NCI-H2081 treated with DMSO at 0.1 percent for 48 hours (cell line): Measurements from ENCODE around the gene VWF.

Source experiments
- DNase-seq: peaks from one replicate; lab custom pipeline; 2025; lab: John Stamatoyannopoulos, UW

Gene VWF

GRCh38 chr12:6058481-6059161 lies 65.8 kb downstream of the VWF start:
- no peak for DNase-seq

DNA sequence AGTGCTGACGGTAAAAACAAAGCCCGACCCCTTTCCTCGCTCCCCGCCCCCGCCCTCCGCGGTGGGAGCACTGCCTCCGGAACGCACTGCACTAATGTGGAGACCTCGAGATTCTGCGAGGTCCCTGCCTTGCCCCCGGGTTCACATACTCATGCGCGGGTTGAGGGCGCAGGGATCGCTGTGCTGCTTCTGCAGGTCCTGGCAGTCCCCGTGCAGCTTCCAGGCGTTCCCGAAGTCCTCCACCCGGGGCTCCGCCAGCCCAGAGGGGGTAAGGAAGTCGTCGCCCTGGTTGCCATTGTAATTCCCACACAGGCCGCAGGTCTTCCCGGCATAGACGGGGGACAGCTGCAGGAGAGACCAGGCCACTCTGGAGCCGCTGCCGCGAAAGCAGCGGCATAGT lies 66.8 kb downstream of the VWF start:
- DNase-seq, result no peak

DNA sequence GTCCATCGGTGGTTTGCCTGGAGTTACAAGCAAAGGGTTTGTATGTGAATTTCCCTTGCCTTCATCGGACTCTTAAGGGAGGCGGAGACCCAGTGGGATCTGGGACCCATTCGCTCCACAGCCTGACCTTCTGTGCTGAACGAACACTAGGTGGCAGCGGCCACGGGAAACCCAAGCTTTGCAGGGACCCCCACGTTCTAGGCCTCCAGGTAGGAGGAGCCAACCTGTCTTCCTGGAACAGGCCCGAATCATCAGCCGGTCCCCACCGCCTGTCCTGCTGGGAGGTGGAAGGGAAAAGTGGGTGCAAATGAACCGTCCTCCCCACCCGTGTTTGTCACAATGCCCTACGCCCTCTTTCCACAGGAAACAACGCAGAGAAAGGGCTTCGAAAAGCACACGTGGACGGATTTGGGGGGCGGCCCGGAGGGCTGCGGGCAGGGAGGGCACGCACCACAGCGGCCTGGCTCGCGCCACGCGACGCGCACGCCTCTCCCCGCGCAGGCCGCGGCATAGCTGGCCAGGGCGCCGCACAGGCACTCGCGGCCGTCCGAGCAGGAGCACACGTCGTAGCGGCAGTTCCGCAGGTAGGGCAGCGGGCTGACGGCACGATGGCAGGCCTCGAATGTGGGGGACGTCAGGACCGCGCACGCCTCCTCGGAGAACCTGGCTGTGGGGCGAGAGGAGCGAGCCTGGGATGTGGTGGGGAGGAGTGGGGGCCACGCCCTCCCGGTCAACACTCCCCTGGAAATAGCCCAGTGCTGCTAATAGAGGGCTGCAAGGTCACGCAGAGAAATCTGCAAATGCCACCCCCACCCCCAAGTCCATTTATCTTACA lies 67.8 kb downstream of the VWF start:
- no peak for DNase-seq

GRCh38 chr12:6053541-6053940 lies 70.9 kb downstream of the VWF start:
- DNase-seq, result no peak

DNA sequence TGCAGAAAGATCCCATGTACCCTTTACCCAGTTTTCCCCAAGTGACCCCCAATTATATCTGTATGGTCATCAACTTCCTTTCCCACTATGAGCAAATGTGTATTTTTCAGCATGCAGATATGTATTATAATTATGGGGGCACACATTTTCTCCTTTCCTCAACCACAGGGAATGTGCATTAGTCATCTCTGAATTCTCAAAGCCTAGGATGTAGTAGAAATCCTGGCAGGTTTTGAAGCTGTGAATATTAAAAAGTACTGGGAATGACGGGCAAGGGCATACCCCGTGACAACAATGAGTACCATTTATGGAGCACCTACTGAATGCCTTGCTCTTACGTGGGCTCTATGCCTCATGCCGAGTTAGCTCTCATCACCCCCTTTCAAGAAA lies 71.5 kb downstream of the VWF start:
- no peak for DNase-seq

- no peak for DNase-seq
Measured at GRCh38 chr12:6052206-6052939, 72.1 kb downstream of the VWF start.

- DNase-seq, result no peak
Measured at GRCh38 chr12:6049992-6050391, 74.5 kb downstream of the VWF start.

DNA sequence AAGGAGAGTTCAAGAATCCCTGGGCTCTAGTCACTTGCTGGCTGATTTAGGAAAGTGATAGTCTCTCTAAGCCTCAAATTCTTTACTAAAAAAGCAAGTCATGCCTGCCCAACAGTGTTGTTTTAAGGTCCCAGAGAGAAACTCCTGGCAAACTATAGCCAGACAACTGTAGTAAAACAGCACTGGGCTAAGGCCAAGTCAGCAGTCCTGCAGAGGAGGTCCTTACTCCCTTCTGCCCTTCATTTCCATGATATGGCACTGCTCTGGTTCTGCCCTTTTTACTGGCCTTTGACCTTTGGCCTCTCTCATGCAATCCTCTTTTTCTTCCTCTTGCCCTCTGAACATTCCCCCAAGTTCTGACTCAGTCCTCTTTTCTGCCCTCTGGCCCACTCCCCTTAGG lies 74.9 kb downstream of the VWF start:
- DNase-seq, result no peak

- DNase-seq, result no peak
Measured at GRCh38 chr12:6047249-6048237, 76.9 kb downstream of the VWF start.

- DNase-seq, result no peak
Measured at GRCh38 chr12:6046511-6047180, 77.8 kb downstream of the VWF start.

- DNase-seq, result no peak
Measured at GRCh38 chr12:6045438-6045837, 79.0 kb downstream of the VWF start.

GRCh38 chr12:6044082-6044481 lies 80.4 kb downstream of the VWF start:
- DNase-seq, result no peak

- DNase-seq, result no peak
Measured at GRCh38 chr12:6042446-6042845, 82.0 kb downstream of the VWF start.

GRCh38 chr12:6041891-6042290 lies 82.6 kb downstream of the VWF start:
- DNase-seq, result no peak

GRCh38 chr12:6040815-6041214 lies 83.7 kb downstream of the VWF start:
- no peak for DNase-seq

- no peak for DNase-seq
Measured at GRCh38 chr12:6039894-6040601, 84.4 kb downstream of the VWF start.

DNA sequence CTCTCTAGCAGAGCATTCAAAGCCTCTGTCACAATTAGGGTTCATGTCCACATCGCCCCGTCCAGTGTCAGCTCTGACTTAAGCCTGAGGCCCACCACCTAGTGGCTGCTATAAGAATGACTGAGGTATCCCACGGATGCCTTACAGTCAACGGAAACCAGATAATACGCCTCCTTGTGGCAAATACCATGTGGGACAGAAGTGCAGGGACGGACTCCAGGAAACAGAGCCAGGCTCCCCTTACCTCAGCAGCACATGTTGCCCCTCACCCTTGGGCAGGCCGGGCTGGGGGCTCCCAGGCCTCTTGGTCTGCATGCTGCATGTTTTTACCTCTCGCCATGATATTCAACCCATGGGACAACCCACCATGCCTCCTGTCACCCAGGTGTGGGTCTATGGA lies 86.3 kb downstream of the VWF start:
- DNase-seq, result no peak

DNA sequence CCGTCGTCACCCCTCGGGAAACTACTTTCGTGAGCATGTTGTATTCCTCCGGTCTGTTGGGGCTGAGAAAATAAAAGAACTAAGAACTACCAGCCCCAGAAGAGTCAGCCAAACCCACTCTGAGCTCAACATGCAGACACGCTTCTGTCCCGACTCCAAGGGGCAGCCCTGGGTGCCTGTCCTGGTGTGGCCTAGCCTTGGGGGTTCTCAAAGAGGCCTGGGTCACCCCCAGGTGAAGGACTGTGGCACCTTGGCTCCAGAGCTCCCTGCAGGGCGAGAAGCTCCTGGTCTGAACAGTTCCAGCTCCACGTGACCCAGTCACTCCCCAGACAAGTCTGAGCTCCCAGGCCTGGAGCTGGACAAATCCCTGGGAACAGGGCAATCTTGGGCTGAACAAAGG lies 87.0 kb downstream of the VWF start:
- DNase-seq, result no peak

- DNase-seq, result no peak
Measured at GRCh38 chr12:6036509-6036908, 88.0 kb downstream of the VWF start.

DNA sequence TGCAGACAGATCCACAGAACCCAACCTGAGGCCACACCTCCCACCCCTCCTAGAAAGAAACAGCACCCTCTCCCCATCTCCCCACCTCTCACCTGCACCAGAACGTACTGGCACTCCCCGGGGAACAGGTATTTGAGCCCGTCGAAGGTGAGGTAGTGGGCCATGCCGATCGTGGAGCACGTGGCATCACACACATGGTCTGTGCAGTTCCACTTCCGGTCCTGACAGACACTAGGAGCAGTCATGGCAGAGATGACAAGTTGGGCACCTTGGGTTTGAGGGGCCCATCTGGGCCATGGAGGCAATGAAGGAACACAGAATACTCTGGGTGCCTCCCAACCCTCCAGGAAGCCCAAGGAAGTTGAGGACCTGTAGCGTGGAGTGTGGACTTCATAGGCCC lies 89.9 kb downstream of the VWF start:
- DNase-seq, result no peak

DNA sequence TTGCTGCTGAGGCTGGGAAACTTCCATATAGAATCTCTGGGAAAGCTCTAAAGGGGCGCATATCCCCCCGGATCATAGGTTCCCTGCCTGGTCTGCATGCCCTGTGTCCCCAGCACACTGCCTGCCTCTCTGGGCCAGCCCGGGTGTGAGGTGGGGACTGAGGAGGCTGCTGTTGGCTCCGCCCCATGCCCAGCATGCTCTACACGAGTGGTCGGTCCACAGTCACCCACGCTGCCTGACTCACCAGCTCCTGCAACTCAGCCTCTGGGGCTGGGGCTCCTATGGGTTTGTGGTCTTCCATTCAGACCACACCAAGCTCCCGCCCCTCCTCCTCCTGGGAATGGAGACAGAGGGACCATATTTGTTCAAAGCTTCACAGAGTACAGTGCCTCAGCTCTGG lies 90.9 kb downstream of the VWF start:
- DNase-seq, result no peak
